HL-60/S4 (cell line): Measurements from ENCODE around the gene RASA3.

Experiments
- in situ Hi-C: fragments of 300-500 bp; cut with MboI; formaldehyde crosslinking; loops from 2 replicates; pipeline ENCODE4 v1.14.3; 2022; ENCODE audit warnings: low sequenced_read_pairs

Gene RASA3

DNA sequence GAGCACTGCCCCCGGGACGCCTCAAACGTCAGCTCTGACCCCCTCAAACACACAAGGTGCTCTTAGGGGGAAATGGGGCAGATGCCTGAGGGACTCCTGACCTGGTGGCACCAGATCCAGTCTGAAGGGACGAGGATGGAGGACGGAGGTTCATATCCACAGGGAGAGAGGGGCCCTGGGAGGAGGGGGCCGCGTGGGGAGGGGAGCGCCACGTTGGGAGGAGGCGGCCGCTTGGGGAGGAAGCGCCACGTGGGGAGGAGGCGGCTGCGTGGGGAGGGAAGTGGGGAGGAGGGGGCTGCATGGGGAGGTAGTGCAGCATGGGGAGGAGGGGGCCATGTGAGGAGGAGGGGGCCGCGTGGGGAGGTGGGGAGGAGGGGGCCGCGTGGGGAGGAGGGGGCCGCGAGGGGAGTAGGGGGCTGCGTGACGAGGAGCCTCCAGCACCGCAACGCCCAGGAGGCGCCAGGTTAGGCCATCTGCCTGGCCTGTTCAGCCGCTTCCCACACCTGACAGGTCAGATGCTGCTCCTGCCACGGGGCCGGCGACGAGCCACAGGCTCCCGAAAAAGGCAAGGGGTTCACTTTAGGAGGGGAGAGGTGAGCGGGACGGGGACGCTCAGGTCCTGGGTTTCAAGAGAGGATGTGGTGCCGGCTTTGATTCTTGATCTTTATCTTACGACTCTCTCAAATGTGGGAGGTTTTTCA is 121.9 kb downstream of the RASA3 start:
- in situ Hi-C loops: no loop called here

DNA sequence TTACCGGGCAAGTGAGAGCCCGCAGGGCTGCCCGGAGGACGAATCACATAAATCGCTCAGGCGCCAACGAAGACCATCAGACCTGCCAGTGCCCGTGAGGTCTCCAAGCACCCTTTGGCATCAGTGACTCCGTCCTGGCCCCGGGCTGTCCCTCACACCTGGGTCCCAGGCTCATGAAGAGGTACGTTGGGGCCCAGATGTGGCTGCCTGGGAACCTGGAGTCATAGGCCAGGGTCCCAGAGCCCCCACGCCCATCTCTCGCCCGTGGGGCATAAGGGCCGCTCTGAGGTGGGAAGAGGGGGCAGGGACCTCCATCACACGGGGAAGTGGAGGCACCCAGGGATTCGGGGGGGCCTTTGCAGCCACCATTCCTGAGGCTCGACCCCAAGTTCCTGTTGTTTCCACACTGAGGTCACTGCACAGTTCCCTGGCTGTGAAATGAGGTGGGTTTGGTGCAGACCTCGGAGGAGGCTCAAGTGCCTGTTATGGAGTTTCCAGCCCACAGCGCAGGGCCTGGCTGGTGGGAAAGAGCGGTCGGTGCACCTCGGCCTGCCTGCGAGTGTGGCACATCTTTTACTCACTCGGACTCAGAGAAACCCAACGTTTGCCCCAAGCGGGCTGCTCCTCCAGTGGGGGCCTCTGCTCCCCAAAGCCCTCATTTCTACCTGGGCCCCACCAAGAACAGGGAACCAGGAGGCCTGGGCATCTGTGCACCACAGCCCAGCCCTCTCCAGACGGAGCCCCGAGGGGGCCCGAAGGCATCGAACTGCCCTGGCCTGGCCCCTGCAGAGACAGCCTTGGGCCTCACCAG is 122.6 kb downstream of the RASA3 start:
- in situ Hi-C loops: no loop called here

DNA sequence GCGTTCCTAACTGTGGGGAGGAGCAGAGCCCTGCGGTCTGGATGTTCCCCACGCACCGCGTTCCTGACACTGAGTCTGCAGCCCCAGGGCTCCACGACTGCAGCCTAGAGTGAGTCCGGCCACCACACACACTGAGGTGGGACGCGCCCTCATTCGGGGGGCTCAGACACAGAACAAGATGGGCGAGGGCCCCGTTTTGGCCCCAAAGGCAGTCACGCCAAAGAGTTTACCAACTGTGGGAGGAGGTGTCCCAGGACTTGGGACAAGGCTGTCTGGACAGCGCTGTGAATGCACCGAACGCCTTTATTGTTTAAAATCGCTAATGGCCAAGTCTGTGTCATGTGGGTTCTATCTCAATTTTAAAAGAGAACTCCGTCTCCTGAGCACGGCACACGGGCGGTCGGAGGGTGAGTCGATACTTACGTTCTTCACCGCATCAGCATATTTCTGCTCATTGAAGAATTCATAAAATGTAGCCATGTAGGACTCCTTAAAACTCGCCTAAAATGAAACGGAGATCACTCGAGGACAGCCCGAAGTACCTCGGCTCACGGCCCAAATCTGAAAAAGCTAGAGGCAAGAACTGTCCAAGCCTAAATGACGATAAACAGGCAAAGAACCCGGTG is 123.3 kb downstream of the RASA3 start:
- in situ Hi-C loops: no loop called here

DNA sequence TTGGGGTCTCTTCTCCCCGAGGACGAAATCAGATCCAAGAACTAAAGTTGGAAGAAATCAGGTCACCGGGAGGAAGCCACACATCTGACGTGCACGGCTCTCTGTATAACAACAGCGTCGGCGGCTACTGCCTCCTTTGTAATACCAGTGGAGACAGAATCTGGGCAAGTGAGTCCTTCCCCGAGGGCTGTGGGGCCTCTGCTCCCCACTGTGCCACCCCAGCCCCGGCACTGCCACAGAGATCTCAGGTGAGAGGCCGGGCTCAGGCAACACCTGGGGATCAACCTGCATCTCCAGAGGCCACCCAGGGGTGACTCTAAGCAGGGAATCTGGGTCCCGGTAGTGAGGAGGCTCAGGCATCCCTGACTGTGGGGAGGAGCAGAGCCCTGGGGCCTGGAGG is 124.9 kb downstream of the RASA3 start:
- in situ Hi-C loops: no loop called here

DNA sequence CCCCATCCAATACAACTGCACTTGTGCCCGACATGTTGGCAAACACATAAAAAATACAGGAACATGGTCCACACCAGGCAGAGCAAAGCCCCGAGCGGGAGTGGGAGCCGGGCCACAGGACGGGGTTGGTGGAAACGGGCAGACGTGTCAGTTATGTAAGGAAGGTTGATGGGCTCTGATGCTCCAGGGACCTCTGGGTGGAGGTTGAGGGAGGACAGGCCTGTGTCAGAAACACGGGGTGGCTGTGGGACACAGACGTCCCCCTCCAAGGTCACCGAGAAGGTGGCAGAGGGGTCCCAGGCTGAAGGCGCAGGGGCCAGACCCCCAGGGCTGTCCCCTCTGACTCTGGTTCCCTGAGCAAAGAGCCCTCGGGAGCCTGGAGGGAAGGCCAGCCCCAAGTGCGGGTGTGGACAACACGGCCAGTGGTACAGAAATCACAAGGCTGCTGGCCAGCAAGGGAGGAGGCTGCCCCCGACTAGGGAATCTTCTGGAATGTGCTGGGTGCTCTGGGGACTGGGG is 127.2 kb downstream of the RASA3 start:
- in situ Hi-C loops: no loop called here

DNA sequence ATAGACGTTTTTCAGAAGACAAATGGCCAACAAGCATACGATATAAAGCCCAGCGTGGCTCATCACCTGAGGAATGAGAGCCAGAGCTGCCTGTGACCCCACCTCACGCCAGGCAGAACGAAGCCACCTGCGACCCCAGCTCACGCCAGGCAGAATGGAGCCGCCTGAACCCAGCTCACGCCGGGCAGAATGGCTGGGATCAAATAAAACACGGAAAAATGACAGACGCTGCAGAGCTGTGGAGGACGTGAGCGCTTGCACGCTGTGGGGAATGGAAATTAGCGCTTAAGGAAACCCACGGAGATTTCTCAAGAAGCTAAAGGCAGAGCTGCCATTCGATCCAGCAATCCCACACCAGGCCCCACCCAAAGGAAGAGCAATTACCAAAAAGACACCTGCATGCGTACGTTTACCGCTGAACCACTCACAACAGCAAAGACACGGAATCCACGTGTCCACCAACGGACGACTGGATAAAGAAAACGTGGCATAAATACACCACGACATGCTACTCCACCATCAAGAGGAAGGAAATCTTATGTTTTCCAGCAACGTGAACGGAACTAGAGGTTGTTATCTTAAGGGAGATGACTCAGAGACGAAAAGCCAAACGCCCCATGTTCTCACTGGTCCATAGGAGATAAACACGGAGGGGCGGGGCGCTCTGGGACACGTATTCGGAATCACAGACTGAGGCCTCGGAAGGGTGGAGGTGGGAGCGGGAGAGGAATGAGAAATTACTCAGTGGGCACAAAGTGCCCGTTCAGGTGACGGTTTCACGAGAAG is 127.8 kb downstream of the RASA3 start:
- in situ Hi-C loops: no loop called here

DNA sequence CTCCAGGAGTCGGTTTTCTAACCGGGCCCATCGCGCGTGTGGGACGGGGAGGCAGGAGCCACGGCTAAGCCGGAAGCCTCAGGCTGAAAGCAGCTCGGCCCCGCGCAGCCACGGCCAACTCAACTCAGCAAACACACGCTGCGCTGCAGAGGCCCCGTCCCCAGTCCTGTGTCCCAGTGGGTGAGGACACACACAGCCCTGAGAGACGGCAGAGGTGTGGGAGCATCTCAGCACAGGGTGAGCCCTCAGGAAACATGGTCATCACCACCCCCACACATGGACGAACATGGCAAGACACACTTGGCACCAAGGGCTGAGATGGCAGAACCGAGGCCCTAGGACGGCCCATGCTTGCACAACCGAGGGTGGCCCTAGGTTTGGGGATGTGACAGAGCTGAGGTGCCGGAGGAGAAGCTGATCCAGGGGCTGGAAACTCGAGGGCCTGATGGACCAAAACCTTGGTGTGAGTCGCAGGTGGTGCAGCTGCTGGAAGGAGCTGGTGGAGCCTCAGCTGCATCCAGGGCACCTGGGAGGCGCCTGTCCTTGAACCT is 129.6 kb downstream of the RASA3 start:
- in situ Hi-C loops: no loop called here

DNA sequence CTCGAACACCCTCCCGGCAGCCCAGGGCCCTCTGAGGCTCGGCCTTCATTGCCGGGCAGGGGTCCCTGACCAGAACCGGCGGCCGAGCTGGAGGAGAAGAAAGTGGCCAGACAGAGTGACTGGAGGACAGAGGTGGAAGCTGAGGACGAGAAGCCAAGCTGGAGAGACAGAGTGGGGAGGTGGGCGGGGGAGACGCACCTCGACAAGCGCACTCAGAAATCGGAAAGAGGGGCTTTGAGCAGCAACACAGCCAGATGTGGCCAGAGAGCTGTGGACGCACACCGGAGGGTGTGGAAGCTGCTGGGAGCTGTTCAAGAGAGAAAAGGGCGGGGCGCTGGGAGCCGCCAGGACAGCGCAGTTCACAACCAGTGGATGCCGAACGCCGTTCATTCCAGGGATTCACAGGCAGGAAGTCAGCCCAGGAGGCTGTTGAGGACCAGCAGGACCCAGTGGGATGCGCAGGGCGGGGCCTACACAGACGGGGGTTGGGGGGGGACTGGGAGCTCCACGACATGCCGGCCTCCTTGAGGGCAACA is 130.3 kb downstream of the RASA3 start:
- in situ Hi-C loops: no loop called here

DNA sequence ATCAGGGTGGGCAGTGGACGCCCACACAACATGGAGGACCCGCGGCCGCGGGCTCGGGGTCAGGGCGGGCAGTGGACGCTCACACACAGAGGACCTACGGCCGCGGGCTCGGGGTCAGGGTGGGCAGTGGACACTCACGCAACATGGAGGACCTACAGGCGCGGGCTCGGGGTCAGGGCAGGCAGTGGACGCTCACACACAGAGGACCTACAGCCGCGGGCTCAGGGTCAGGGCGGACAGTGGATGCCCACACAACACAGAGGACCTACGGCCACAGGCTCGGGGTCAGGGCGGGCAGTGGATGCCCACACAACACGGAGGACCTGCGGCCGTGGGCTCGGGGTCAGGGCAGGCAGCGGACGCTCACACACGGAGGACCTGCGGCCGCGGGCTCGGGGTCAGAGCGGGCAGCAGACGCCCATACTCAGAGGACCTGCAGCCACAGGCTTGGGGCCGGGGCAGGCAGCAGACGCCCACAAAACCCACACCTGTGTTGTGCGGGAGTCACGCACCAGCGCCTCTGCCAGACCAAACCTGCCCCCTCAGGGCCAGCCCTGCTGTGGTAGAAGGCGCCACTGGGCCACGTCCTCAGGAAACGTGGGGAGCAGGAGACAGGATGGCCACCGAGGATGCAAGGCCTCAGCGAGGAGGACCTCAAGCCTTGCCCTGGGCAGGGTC is 131.0 kb downstream of the RASA3 start:
- in situ Hi-C loops: no loop called here

DNA sequence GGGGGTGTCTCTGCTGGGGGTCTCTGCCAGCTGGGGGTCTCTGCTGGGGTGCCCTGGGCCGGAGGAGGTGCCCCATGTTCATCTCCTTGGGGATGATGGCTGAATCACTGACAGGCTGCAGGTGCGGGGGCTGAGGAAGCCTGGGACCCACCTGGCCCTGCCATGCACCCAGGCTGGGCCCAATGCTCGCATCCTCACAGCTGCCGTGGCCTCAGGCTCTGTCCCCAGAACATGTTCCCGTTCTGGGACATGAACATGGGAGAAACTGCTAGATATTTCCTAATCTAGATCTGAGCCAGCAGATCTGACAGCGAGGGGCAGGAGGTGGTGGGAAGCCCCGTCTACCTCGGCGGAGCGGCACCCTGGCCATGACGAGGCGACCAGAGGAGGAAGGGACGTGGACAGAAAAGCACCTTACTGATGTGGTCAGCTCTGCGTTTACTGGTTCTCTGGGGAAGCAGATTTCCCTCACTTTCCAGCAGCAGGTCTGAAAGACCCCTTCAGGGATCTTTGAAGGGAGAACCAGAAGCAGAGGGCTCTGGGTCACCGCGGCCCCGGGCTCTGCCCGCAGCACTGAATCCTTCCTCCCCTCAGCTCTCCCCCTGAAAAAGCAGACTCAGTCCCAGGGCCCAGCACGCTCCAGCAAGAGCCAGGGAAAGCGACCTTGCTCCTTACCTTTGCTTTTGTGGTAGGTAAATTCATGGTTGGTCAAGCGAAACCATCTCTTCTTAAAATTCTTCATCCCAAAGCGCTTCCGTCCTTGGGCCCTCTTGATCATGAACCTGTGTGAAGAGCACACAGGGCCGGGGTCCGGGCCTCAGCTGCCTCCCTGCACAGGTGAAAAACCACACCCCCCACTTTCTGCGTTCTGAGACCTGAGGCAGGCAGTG is 132.0 kb downstream of the RASA3 start:
- in situ Hi-C loops: no loop called here

DNA sequence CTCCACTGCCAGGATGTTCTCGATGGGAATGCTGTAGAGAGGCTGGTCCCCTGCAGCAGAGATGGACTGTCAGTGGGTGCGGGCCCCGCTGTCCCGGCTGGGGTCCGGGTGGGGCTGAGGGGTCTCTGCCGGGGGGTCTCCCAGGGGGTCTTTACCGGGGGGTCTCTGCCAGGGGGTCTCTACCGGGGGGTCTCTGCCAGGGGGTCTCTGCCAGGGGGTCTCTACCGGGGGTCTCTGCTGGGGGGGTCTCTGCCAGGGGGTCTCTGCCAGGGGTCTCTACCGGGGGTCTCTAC is 132.9 kb downstream of the RASA3 start:
- in situ Hi-C loops: no loop called here

DNA sequence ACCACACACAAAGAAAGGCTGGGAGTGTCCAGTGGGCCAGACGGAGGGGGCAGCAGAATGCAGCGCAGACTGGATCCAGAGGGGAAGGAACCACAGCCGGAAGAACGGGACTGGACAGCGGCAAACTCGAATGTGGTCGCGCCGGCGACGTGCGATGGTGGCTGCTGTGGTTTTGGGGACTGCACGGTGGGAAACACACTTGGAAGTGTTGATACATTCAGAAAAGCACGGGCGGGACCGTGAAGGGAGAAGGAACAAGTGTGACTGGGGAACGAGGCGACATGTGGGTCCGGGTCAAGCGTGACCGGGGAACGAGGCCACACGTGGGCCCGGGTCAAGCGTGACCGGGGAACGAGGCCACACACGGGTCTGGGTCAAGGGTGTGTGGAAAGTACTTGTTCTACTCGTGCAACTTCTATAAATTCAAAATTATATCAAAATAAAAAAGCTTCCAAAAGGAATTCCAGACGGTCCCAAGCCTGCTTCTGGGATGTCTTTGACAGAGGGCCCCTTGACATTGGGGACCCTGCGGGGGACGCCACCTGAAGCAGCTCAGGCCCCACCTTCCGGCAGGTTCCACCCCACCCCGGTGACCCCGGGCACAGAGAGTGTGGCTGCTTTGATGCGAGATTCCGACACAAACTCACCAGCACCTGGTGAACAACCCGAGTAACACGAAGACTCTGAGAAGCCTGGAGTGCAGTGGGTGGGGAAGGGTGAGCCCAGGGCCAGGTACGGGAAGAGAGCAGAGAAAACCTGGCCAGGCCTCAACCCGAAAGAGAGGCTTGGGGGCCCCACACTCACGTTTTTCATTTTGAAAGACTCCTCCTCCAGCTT is 133.4 kb downstream of the RASA3 start:
- in situ Hi-C loops: no loop called here

DNA sequence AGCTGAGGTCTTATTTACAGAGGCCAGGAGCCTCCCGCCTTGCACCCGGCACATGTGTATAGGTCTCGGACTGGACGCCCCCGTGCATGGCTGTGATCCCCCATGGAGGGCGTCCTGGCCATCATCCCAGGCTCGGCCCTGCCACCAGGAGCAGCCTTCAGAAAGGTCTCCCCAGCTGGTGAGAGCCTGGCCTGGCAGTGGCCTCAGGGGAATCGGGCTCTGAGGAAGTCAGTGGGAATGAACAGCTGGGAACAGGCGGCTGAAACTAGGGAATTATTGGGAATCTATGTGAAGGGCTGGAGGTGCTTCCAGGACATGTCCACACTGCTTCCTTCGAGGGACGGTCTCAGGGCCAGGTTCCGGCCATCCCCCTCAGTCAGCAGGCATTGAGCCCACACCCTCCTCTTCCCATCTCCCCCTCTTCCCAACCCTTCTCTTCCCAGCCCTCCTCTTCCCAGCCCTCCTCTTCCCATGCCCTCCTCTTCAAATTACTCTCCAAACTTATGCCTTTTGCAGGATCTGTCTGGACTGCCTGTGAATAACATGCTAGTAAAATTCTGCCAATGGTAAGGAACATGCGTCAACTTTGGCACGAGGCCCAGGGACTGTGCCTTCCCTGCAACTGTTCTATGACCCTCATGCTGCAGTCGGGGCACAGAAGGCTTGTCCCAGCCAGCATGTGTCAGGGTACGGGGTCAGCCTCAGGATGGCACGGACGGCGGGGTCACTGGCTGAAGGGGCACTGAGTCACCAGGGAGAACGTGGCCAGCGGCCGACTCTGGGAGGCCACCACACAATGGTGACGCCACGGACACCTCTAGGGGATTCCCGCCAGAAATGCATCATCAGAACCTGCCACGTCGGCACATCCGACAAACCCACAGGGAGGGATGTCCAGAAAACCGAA is 134.3 kb downstream of the RASA3 start:
- in situ Hi-C loops: no loop called here

DNA sequence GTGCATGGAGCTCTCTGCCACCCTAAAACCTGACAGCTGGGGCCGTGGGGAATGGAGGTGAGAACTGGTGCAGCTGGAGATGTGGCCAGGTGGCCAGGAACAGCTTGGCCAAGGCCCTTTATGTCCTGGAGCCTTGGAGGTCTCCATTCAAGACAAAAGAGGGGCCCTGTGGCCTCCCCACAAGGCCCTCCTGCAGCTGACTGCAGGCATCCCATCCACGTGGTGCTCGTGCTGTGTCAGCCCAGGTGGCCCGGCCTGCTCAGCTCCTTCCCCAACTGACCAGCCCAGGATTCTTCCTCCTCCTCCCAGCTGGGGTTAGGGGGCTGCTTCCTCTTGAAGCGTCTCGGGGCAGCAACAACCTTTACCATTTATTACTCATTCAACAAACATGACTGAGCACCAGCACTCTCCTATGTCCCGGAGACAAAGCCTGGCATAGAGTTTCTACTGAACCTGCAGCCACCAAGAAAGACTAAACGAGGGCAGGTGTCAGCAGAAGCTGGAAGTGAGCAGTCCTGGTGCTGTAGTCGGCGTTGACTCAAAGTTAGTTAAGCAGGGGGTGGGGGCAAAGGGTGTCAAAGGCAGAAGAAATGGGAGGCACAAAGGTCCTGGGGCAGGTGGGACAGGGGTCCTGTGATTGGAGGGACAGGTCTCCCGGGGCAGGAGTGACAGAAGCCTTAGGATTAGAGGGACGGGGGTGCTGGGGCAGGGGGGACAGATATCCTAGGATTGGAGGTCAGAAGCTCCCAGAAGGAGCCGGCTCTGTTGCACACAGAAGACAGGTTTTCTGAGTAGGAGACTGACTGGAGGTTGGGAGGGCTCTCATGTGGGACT is 135.3 kb downstream of the RASA3 start:
- in situ Hi-C loops: no loop called here

DNA sequence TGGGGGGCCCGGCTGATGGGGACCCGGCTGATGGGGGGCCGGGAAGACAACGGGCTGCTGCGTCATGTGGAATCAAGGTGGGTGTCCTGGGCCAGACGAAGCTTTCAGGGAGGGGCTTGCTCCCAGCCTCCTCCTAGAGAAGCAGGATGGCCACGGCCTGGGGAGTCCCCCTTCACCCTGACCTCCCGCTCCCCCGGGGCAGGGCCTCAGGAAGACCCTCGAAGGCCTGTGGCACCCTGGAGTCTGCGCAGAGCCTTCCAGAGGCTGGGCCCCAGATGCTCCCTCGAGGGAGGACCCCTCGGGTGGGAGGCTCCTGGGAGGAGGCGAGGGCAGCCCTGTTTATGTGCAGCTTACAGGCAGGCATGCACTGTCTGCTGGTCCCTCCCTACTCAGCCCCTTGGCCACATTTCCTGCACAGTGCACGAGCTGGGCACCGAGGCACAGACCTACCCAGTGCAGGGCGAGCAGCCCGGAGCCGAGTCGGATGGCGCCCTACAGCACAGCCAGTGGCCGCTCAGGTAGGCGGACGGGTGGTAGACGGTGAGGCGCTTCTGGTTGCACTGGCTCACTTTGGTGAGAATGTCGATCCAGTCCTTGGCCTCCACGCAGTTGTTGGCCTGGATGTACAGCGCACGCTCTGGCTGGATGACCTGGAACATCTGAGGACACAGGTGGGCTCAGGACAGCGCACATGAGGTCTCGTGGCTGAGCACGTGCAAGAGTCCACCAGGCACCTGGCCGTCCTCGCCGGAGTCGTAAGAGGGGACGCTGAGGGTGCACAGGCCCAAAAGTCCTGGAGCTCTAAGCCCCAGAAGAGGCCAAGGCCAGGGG is 136.1 kb downstream of the RASA3 start:
- in situ Hi-C loops: no loop called here
